A549 (cell line): Measurements from ENCODE around the gene TMEM120A. TPM values are rescaled to one million over a fixed set of nuclear protein-coding genes. Genes with fewer than 3 reads are reported as not detected.
"Not testable (repeated sequence)": the region's sequence is repeated elsewhere in the genome, so short reads cannot be mapped to it uniquely, and the experiment has no call there.

Experiments
- ATAC-seq, 2 experiments: fragments of 200-7000 bp in 1 of 2; fragments of >200 bp in 1 of 2; cut with Nextera tagmentation in 1 of 2; cut with Tn5 transposase in 1 of 2; 3 replicates each; pipeline versions ENCODE4 v1.8.0 to v1.9.1; 2018 to 2020; ENCODE audit warnings: mild to moderate bottlenecking in 1 of 2, moderate library complexity in 1 of 2
- CTCF ChIA-PET: fragments of 300-600 bp; sonication (Branson Sonifier 250); formaldehyde crosslinking; extraction: SDS; loops from one replicate; lab custom pipeline; 2021; ENCODE audit warnings: antibody characterized with exemption, inconsistent platforms; lab: Yijun Ruan, JAX
- POLR2A ChIA-PET: fragments of 350-600 bp; formaldehyde crosslinking; extraction: SDS; loops from one replicate; lab custom pipeline; 2021; ENCODE audit warnings: antibody characterized with exemption, inconsistent platforms; lab: Yijun Ruan, JAX
- DNase-seq, 2 experiments: peaks; one replicate each; pipeline versions ENCODE4 v3.0.0 to v3.0.0-alpha.2; 2011 to 2016; ENCODE audit warnings: low read depth in 1 of 2, low spot score in 1 of 2
- FAIRE-seq: peaks from 2 replicates; lab custom pipeline; 2011; peaks lifted over from hg19 to GRCh38; lab: Jason Lieb, UNC
- H3K27ac ChIP-seq, 2 experiments: fragments of >200 bp; sonication (Bioruptor Twin); formaldehyde crosslinking; 3 replicates each; pipeline ENCODE4 v1.5.1; 2016 to 2017
- H3K4me1 ChIP-seq: fragments of >200 bp; sonication (Bioruptor Twin); formaldehyde crosslinking; 3 replicates; pipeline ENCODE4 v1.6.1; 2016
- H3K4me2 ChIP-seq: fragments of >200 bp; sonication (Bioruptor Twin); formaldehyde crosslinking; 3 replicates; pipeline ENCODE4 v1.6.1; 2016
- H3K4me3 ChIP-seq: fragments of >200 bp; sonication (Bioruptor Twin); formaldehyde crosslinking; 3 replicates; pipeline ENCODE4 v1.5.1; 2016
- H3K9me3 ChIP-seq: fragments of >200 bp; sonication (Bioruptor Twin); formaldehyde crosslinking; 3 replicates; pipeline ENCODE4 v1.6.1; 2016
- ATOH8 ChIP-seq: fragments of 250-450 bp; sonication (Bioruptor Pico); IDR thresholded peaks from 2 replicates; pipeline ENCODE4 v1.5.0; 2020; ENCODE audit warnings: low read depth, mild to moderate bottlenecking, moderate library complexity
- CHD4 ChIP-seq: fragments of 200-600 bp; sonication (generic); IDR thresholded peaks from 2 replicates; pipeline ENCODE4 v1.6.1; 2016; ENCODE audit warnings: antibody characterized with exemption, mild to moderate bottlenecking, borderline replicate concordance
- EHF ChIP-seq: fragments of 250-450 bp; sonication (Bioruptor Pico); IDR thresholded peaks from 2 replicates; pipeline ENCODE4 v1.5.0; 2020; ENCODE audit warnings: mild to moderate bottlenecking
- EP300 ChIP-seq, 2 experiments: fragments of >200 bp; sonication (Bioruptor Twin); formaldehyde crosslinking; IDR thresholded peaks; 2 replicates in 1 of 2; 3 replicates in 1 of 2; pipeline ENCODE4 v1.6.1; 2016 to 2017
- FOSL2 ChIP-seq, 2 experiments: fragments of 450-650 bp in 1 of 2; fragments of >200 bp in 1 of 2; sonication (Bioruptor Twin) in 1 of 2; formaldehyde crosslinking; IDR thresholded peaks; 2 replicates each; pipeline versions ENCODE4 v1.5.0 to v1.6.1; 2016 to 2020; ENCODE audit warnings: mild to moderate bottlenecking in 1 of 2, moderate library complexity in 1 of 2
- FOXS1 ChIP-seq: fragments of 250-450 bp; sonication (Bioruptor Pico); IDR thresholded peaks from 2 replicates; pipeline ENCODE4 v1.5.0; 2020; ENCODE audit warnings: mild to moderate bottlenecking, moderate library complexity
- HDAC2 ChIP-seq: fragments of 200-600 bp; sonication (generic); IDR thresholded peaks from 2 replicates; pipeline ENCODE4 v1.6.1; 2016
- HOXB13 ChIP-seq: fragments of 250-450 bp; sonication (Bioruptor Pico); IDR thresholded peaks from 2 replicates; pipeline ENCODE4 v1.5.0; 2020; ENCODE audit warnings: low read depth, mild to moderate bottlenecking, moderate library complexity
- KDM1A ChIP-seq: fragments of 200-600 bp; sonication (generic); IDR thresholded peaks from 2 replicates; pipeline ENCODE4 v1.6.1; 2016; ENCODE audit warnings: low read depth, mild to moderate bottlenecking
- MAFK ChIP-seq: fragments of 450-650 bp; IDR thresholded peaks from 2 replicates; pipeline ENCODE4 v1.6.1; 2014; ENCODE audit not compliant: partially characterized antibody
- MYC ChIP-seq: IDR thresholded peaks from 2 replicates; pipeline ENCODE4 v1.6.1; 2012; ENCODE audit warnings: mild to moderate bottlenecking, inconsistent platforms, low read length, improper control_type of control experiment, borderline replicate concordance
- NFE2L2 ChIP-seq: fragments of 150-350 bp; conservative IDR thresholded peaks from 2 replicates; pipeline ENCODE4 v1.6.1; 2014; ENCODE audit warnings: low read length
- RAD21 ChIP-seq, 2 experiments: fragments of >200 bp in 1 of 2; sonication (Bioruptor Twin) in 1 of 2; formaldehyde crosslinking in 1 of 2; IDR thresholded peaks in 1 of 2; conservative IDR thresholded peaks in 1 of 2; 2 replicates in 1 of 2; 3 replicates in 1 of 2; pipeline ENCODE4 v1.6.1; 2012 to 2018; ENCODE audit warnings: inconsistent platforms in 1 of 2
- RFX5 ChIP-seq: fragments of 450-650 bp; IDR thresholded peaks from 2 replicates; pipeline ENCODE4 v1.7.1; 2014; ENCODE audit warnings: antibody characterized with exemption, mild to moderate bottlenecking, moderate library complexity
- RNF2 ChIP-seq: fragments of 200-600 bp; sonication (generic); IDR thresholded peaks from 2 replicates; pipeline ENCODE4 v1.6.1; 2016; ENCODE audit warnings: low read depth, mild to moderate bottlenecking, antibody characterized with exemption, moderate library complexity, borderline replicate concordance
- ZNF302 ChIP-seq: fragments of 250-450 bp; sonication (Bioruptor Pico); IDR thresholded peaks from 2 replicates; pipeline ENCODE4 v1.9.0; 2021; ENCODE audit warnings: inconsistent platforms, mild to moderate bottlenecking, moderate library complexity
- ZSCAN20 ChIP-seq: fragments of 250-450 bp; sonication (Bioruptor Pico); IDR thresholded peaks from 2 replicates; pipeline ENCODE4 v1.8.0; 2022; ENCODE audit warnings: mild to moderate bottlenecking, moderate library complexity
- WGBS: methylation state at CpG from one replicate; pipeline ENCODE4 v1.1.6; 2017; ENCODE audit errors: missing lambda C conversion rate; 5-methylcytosine and 5-hydroxymethylcytosine counted together
- polyA plus RNA-seq, 4 experiments: library from polyadenylated mRNA; depleted of rRNA in 3 of 4; stranded (reverse); fragments of >200 nt; fragmentation: RNase III in 1 of 4; extraction: RNeasy Plus Mini Kit Qiagen cat#74134 plus additional on column Dnase treatment in 1 of 4; gene quantifications; 2 replicates in 3 of 4; 3 replicates in 1 of 4; pipeline ENCODE4 v1.2.3, GENCODE V29; 2011 to 2017
- TF ChIP-seq, protein P1 (sequence below): IDR thresholded peaks from 2 replicates; pipeline ENCODE4 v1.6.1; 2012

TMEM120A gene
- polyA plus RNA-seq, 2 of the 4 experiments (the other 2 are of a cell fraction): 46.0 to 53.8 TPM

DNA sequence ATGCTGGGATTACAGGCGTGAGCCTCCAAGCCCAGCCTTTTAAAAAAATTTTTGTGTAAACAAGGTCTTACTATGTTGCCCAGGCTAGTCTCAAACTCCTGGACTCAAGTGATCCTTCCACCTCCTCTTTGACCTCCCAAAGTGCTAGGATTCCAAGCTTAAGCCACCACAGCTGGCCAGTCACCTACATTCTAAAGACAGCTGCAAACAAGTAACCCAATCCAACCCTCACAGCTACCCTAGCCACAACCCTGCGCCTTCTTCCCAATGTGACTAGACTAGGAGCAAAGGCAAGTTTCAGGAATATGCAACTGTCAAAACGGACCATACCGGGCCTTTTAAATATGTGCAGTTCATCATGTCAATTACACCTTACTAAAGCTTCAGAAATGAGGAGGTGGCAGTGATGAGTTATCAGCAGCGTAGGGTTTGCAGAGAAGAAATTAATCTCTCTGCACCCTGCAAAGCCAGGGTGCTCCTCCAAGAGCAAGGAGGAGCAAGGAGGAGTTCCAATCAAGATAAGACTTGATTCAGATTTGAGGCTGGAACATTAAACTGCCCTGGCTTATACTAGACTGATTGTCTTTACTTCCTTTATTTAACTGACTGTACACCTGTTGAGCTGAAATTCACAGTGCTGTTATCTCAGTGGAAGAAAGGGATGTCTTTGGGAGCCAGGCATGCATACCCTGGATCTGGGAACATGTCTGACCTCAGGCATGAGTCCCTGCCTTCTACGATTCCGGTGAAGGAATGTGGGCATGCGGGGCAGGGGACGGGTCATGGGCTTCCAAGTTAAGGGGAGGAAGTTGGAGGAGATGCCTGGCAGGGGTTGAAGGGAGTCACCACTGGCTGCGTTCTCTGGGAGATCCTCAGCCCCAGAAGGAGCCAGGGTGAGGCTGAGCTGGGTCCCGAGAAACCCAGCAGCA is 15.5 kb upstream of the TMEM120A start:
- DNase-seq (no peak), ATAC-seq (no peak), FAIRE-seq (no peak)
- ChIA-PET CTCF (interaction anchor here (1.3 to 4.1 kb wide), 3 partner anchors 9 to 143 kb away, joined by 3 to 23 read pairs (median 3); no protein-coding TSS in a partner anchor), POLR2A (no interaction called here)
- no peak overlapping the region for H3K4me2 ChIP-seq
- no peaks in the 10 kb centered on the region for H3K4me1 ChIP-seq
- TF ChIP-seq RAD21 (conservative IDR thresholded peaks at IDR 0.05 in 1 of 2, IDR thresholded peaks at IDR 0.05 in 1 of 2) (no peak), FOSL2 (IDR thresholded peaks at IDR 0.05) (no peak), FOSL2 (CRISPR knock-in tag; IDR thresholded peaks at IDR 0.05) (no peak), CHD4 (no peak), MYC (no peak), NFE2L2 (no peak), EP300 (IDR thresholded peaks at IDR 0.05) (no peak), KDM1A (no peak), RNF2 (no peak), ATOH8 (CRISPR knock-in tag) (no peak), MAFK (no peak), FOXS1 (CRISPR knock-in tag) (no peak), ZSCAN20 (CRISPR knock-in tag) (no peak), HOXB13 (CRISPR knock-in tag) (no peak), RFX5 (no peak)
- TF ChIP-seq, protein P1, sequence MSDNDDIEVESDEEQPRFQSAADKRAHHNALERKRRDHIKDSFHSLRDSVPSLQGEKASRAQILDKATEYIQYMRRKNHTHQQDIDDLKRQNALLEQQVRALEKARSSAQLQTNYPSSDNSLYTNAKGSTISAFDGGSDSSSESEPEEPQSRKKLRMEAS: no peak
- WGBS: 92% methylated on average over 11 of the region's 11 CpGs
- H3K4me3 ChIP-seq: no peak overlapping the region
- H3K9me3 ChIP-seq: no peaks in the 10 kb centered on the region
- no peak overlapping the region for H3K27ac ChIP-seq

GRCh38 chr7:76008156-76008687 is 13.8 kb upstream of the TMEM120A start:
- no peak for FAIRE-seq
- CTCF ChIA-PET: interaction anchor here (0.6 to 4.1 kb wide), 4 partner anchors 12 to 1388 kb away, joined by 3 to 23 read pairs (median 4); no protein-coding TSS in a partner anchor
- TF ChIP-seq MYC (no peak), HDAC2 (no peak), MAFK (peak; percentile 5), ZNF302 (CRISPR knock-in tag) (no peak), EHF (no peak)

GRCh38 chr7:76005004-76005403 is 10.6 kb upstream of the TMEM120A start:
- POLR2A ChIA-PET, FAIRE-seq: not testable (repeated sequence)

More at GRCh38 chr7:76008156-76008687, 13.8 kb upstream of the TMEM120A start:
- Histone ChIP-seq H3K4me1 (no peaks in the 10 kb centered on the region), H3K4me2 (no peak overlapping the region), H3K9me3 (no peaks in the 10 kb centered on the region), H3K27ac (no peak overlapping the region), H3K4me3 (no peak overlapping the region)
- POLR2A ChIA-PET: no interaction called here
- ATAC-seq: no peak
- DNase-seq: no peak
- WGBS: 76% methylated on average over 8 of the region's 8 CpGs

More at GRCh38 chr7:76005004-76005403, 10.6 kb upstream of the TMEM120A start:
- ATAC-seq, H3K9me3 ChIP-seq, H3K27ac ChIP-seq, H3K4me3 ChIP-seq, H3K4me2 ChIP-seq, DNase-seq, H3K4me1 ChIP-seq: not testable (repeated sequence)
- 70% methylated on average over 4 of the region's 4 CpGs for WGBS
- CTCF ChIA-PET: interaction anchor here (1.1 to 4.2 kb wide), 2 partner anchors 15 to 125 kb away, joined by 3 to 17 read pairs; no protein-coding TSS in a partner anchor
